H9 (cell line): ENCODE data around the gene FAM47A. TPM values are rescaled to one million over a fixed set of nuclear protein-coding genes. Genes with fewer than 3 reads are reported as not detected.

Experiments used
- DNase-seq: peaks from one replicate; pipeline ENCODE4 v3.0.0-alpha.2; 2017
- H2AFZ ChIP-seq: one replicate; pipeline ENCODE4 v1.6.1; 2013; ENCODE audit warnings: mild to moderate bottlenecking, low read length, control low read depth, moderate library complexity
- H2AK5ac ChIP-seq: 2 replicates; pipeline ENCODE4 v1.6.1; 2013; ENCODE audit warnings: low read length, control low read depth, mixed read lengths; ENCODE audit not compliant: insufficient read length
- H2BK120ac ChIP-seq: one replicate; pipeline ENCODE4 v1.6.1; 2013; ENCODE audit warnings: low read depth, mild to moderate bottlenecking, low read length, control low read depth, inconsistent platforms; ENCODE audit not compliant: poor library complexity, severe bottlenecking
- H2BK12ac ChIP-seq: 2 replicates; pipeline ENCODE4 v1.6.1; 2013; ENCODE audit warnings: low read length, control low read depth, mixed read lengths, low read depth; ENCODE audit not compliant: insufficient read length
- H2BK15ac ChIP-seq: 2 replicates; pipeline ENCODE4 v1.6.1; 2013; ENCODE audit warnings: low read depth, low read length, control low read depth
- H2BK20ac ChIP-seq: one replicate; pipeline ENCODE4 v1.6.1; 2013; ENCODE audit warnings: low read depth, mild to moderate bottlenecking, low read length, control low read depth, inconsistent platforms; ENCODE audit not compliant: poor library complexity, severe bottlenecking
- H2BK5ac ChIP-seq: 2 replicates; pipeline ENCODE4 v1.6.1; 2013; ENCODE audit warnings: low read length, control low read depth, mixed read lengths; ENCODE audit not compliant: insufficient read length
- H3K14ac ChIP-seq: 2 replicates; pipeline ENCODE4 v1.6.1; 2013; ENCODE audit warnings: low read length, control low read depth; ENCODE audit not compliant: insufficient read depth
- H3K18ac ChIP-seq: 2 replicates; pipeline ENCODE4 v1.6.1; 2013; ENCODE audit warnings: low read depth, mild to moderate bottlenecking, mixed read lengths, low read length, control low read depth; ENCODE audit not compliant: insufficient read length
- H3K23ac ChIP-seq: 2 replicates; pipeline ENCODE4 v1.6.1; 2013; ENCODE audit warnings: low read length, control low read depth, mixed read lengths, low read depth; ENCODE audit not compliant: insufficient read length
- H3K23me2 ChIP-seq: 2 replicates; pipeline ENCODE4 v1.6.1; 2013; ENCODE audit warnings: low read depth, mild to moderate bottlenecking, mixed read lengths, low read length, control low read depth; ENCODE audit not compliant: insufficient read length, poor library complexity, severe bottlenecking
- H3K27ac ChIP-seq: 2 replicates; pipeline ENCODE4 v1.5.1; 2013; ENCODE audit warnings: low read length, control low read depth, mixed read lengths, low read depth; ENCODE audit not compliant: insufficient read length
- H3K27me3 ChIP-seq: 2 replicates; pipeline ENCODE4 v1.6.1; 2013; ENCODE audit warnings: low read length, control low read depth, inconsistent platforms; ENCODE audit not compliant: insufficient read depth
- H3K4ac ChIP-seq: 2 replicates; pipeline ENCODE4 v1.6.1; 2013; ENCODE audit warnings: low read depth, mild to moderate bottlenecking, control low read depth, inconsistent platforms, low read length, moderate library complexity
- H3K4me1 ChIP-seq: 2 replicates; pipeline ENCODE4 v1.6.1; 2013; ENCODE audit warnings: low read length, control low read depth, inconsistent platforms; ENCODE audit not compliant: insufficient read depth
- H3K4me2 ChIP-seq: 2 replicates; pipeline ENCODE4 v1.6.1; 2013; ENCODE audit warnings: low read length, control low read depth, mixed read lengths; ENCODE audit not compliant: insufficient read length, insufficient read depth
- H3K56ac ChIP-seq: 2 replicates; pipeline ENCODE4 v1.6.1; 2013; ENCODE audit warnings: low read depth, mild to moderate bottlenecking, mixed read lengths, low read length, control low read depth; ENCODE audit not compliant: insufficient read length
- H3K79me1 ChIP-seq: 2 replicates; pipeline ENCODE4 v1.6.1; 2013; ENCODE audit warnings: low read depth, mild to moderate bottlenecking, moderate library complexity, low read length, control low read depth, inconsistent platforms; ENCODE audit not compliant: insufficient read depth, poor library complexity, severe bottlenecking
- H3K79me2 ChIP-seq: 2 replicates; pipeline ENCODE4 v1.6.1; 2013; ENCODE audit warnings: low read length, control low read depth, inconsistent platforms; ENCODE audit not compliant: insufficient read depth
- H3K9ac ChIP-seq: 2 replicates; pipeline ENCODE4 v1.6.1; 2013; ENCODE audit warnings: low read length, control low read depth, mixed read lengths; ENCODE audit not compliant: insufficient read length; ENCODE audit errors: extremely low read depth
- H3K9me3 ChIP-seq: one replicate; pipeline ENCODE4 v1.6.1; 2013; ENCODE audit warnings: low read depth, low read length, inconsistent platforms; ENCODE audit not compliant: control insufficient read depth
- H3T11ph ChIP-seq: one replicate; pipeline ENCODE4 v1.6.1; 2013; ENCODE audit warnings: mild to moderate bottlenecking, low read length, control low read depth, inconsistent platforms
- H4K20me1 ChIP-seq: one replicate; pipeline ENCODE4 v1.6.1; 2013; ENCODE audit not compliant: control insufficient read depth, insufficient read length, insufficient read depth
- H4K5ac ChIP-seq: 2 replicates; pipeline ENCODE4 v1.6.1; 2013; ENCODE audit warnings: low read depth, mild to moderate bottlenecking, mixed read lengths, low read length, control low read depth; ENCODE audit not compliant: insufficient read length
- H4K8ac ChIP-seq: replicated peaks from 2 replicates; pipeline ENCODE4 v1.6.1; 2013; ENCODE audit warnings: low read length, control low read depth, mixed read lengths, low read depth; ENCODE audit not compliant: insufficient read length
- H4K91ac ChIP-seq: 2 replicates; pipeline ENCODE4 v1.6.1; 2013; ENCODE audit warnings: low read depth, mild to moderate bottlenecking, moderate library complexity, mixed read lengths, low read length, control low read depth; ENCODE audit not compliant: insufficient read length
- H3K27ac Mint-ChIP-seq, 3 experiments: 2 replicates in 2 of 3; 3 replicates in 1 of 3; pipeline ENCODE4 v1.8.0; 2020 to 2021; ENCODE audit warnings: mixed read lengths in 3 of 3, mild to moderate bottlenecking in 1 of 3, moderate library complexity in 1 of 3
- H3K27me3 Mint-ChIP-seq: 2 replicates; pipeline ENCODE4 v1.8.0; 2021; ENCODE audit warnings: low read depth, mild to moderate bottlenecking, moderate library complexity, mixed read lengths
- H3K36me3 Mint-ChIP-seq, 3 experiments: 2 replicates in 2 of 3; 3 replicates in 1 of 3; pipeline ENCODE4 v1.8.0; 2020 to 2021; ENCODE audit warnings: low read depth in 3 of 3, mixed read lengths in 3 of 3; ENCODE audit not compliant: insufficient read depth in 1 of 3
- H3K4me1 Mint-ChIP-seq, 2 experiments: 2 replicates each; pipeline ENCODE4 v1.8.0; 2020; ENCODE audit warnings: mixed read lengths in 2 of 2
- H3K4me3 Mint-ChIP-seq, 2 experiments: 2 replicates in 1 of 2; 3 replicates in 1 of 2; pipeline ENCODE4 v1.8.0; 2020 to 2021; ENCODE audit warnings: mild to moderate bottlenecking in 2 of 2, mixed read lengths in 2 of 2, moderate library complexity in 1 of 2
- H3K9me3 Mint-ChIP-seq, 2 experiments: 2 replicates in 1 of 2; 3 replicates in 1 of 2; pipeline ENCODE4 v1.8.0; 2020; ENCODE audit warnings: mild to moderate bottlenecking in 2 of 2, mixed read lengths in 2 of 2, moderate library complexity in 1 of 2
- CTCF ChIP-seq: fragments of 200-600 bp; sonication (generic); conservative IDR thresholded peaks from 3 replicates; pipeline ENCODE4 v1.8.0; 2021; ENCODE audit warnings: antibody characterized with exemption, mild to moderate bottlenecking
- WGBS: extraction: QIAGEN DNeasy Blood & Tissue Kit; methylation state at CpG from one replicate; pipeline ENCODE4 v1.1.7; 2013; ENCODE audit warnings: missing lambda C conversion rate, low lambda C conversion rate, mixed read lengths; ENCODE audit not compliant: insufficient read length; ENCODE audit errors: extremely low coverage; 5-methylcytosine and 5-hydroxymethylcytosine counted together
- total RNA-seq: library from RNA; stranded (reverse); gene quantifications from 2 replicates; pipeline ENCODE4 v1.2.1, GENCODE V29; 2021

FAM47A gene
- total RNA-seq, 1 experiment from 2014 or later, result not detected

- no peak overlapping the region for H4K5ac ChIP-seq
- H3K4me3 Mint-ChIP-seq, result no peak overlapping the region
- WGBS, result no CpG with 5 or more reads among the region's 2 CpGs
- H3K27ac Mint-ChIP-seq, result no peak overlapping the region
- H2BK20ac ChIP-seq, result no peak overlapping the region
- no peak overlapping the region for H2BK15ac ChIP-seq
- no peak overlapping the region for H2AFZ ChIP-seq
- no peak for DNase-seq
- H2BK12ac ChIP-seq, result no peak overlapping the region
- H3K4me2 ChIP-seq, result no peak overlapping the region
- no peaks in the 10 kb centered on the region for H3K4me1 Mint-ChIP-seq
- H3K4ac ChIP-seq, result no peak overlapping the region
- H3K14ac ChIP-seq, result no peak overlapping the region
- H3K4me1 ChIP-seq, result no peaks in the 10 kb centered on the region
- H2BK5ac ChIP-seq, result no peak overlapping the region
- no peaks in the 10 kb centered on the region for H4K20me1 ChIP-seq
- H4K91ac ChIP-seq, result no peak overlapping the region
- no peak overlapping the region for H2AK5ac ChIP-seq
- no peaks in the 10 kb centered on the region for H3K27me3 Mint-ChIP-seq
- no peak overlapping the region for H3K18ac ChIP-seq
- H3K27ac ChIP-seq, result no peak overlapping the region
- TF ChIP-seq CTCF, result no peak
- no peaks in the 10 kb centered on the region for H3K79me1 ChIP-seq
- no peaks in the 10 kb centered on the region for H3K27me3 ChIP-seq
- no peak overlapping the region for H3T11ph ChIP-seq
- H3K9me3 ChIP-seq, result no peaks in the 10 kb centered on the region
- H3K36me3 Mint-ChIP-seq, result peaks cover 3 to 20% (median 12%) of the 10 kb centered on the region in 3 experiments; a peak in 5 of 7 replicates
- H2BK120ac ChIP-seq, result no peak overlapping the region
- H3K9me3 Mint-ChIP-seq, result peaks cover 37 to 78% of the 10 kb centered on the region in 2 experiments
- no peak overlapping the region for H3K56ac ChIP-seq
- no peaks in the 10 kb centered on the region for H3K23me2 ChIP-seq
- H3K23ac ChIP-seq, result no peak overlapping the region
- no peaks in the 10 kb centered on the region for H3K79me2 ChIP-seq
- H4K8ac ChIP-seq, result no peak overlapping the region
- no peak overlapping the region for H3K9ac ChIP-seq
Measured at GRCh38 chrX:34119122-34119521, 13.0 kb downstream of the FAM47A start.
